ENCODE measurements around the gene MED4.

MED4 gene

GRCh38 chr13:48038761-48039160, 56.1 kb downstream of the MED4 start:
- Histone ChIP-seq H3K9ac (ENCODE audit: low read length) (peak overlapping the region; percentile 84; the same call in 1 of the 2 replicates), H3K9me3 (replicated peaks; ENCODE audit: insufficient read depth, low read length) (no peaks in the 10 kb centered on the region), H3F3A (ENCODE audit: insufficient read depth, low read length) (peaks cover 10% of the 10 kb centered on the region; the same call in 1 of the 2 replicates), H3K4me3 (ENCODE audit: low read length) (peak overlapping the region; percentile 80; the same call in 1 of the 2 replicates), H3K27ac (ENCODE audit: low read length) (peak overlapping the region; percentile 8; the same call in 1 of the 2 replicates), H3K9me2 (replicated peaks; ENCODE audit: insufficient read depth, low read length) (no peaks in the 10 kb centered on the region), H3K36me3 (replicated peaks; ENCODE audit: insufficient read depth, low read length) (no peaks in the 10 kb centered on the region), H3K4me2 (ENCODE audit: low read depth, low read length) (peak overlapping the region; percentile 66), H2AFZ (ENCODE audit: low read length) (no peak overlapping the region), H3K79me2 (ENCODE audit: low read length) (peaks cover 10% of the 10 kb centered on the region; the same call in 1 of the 2 replicates), H3K4me1 (ENCODE audit: low read length) (no peaks in the 10 kb centered on the region), H3K27me3 (replicated peaks; ENCODE audit: insufficient read depth, low read length) (no peaks in the 10 kb centered on the region), H4K20me1 (ENCODE audit: insufficient read depth, low read length) (no peaks in the 10 kb centered on the region)
- TF ChIP-seq EZH2phosphoT487 (IDR thresholded peaks at IDR 0.05; ENCODE audit: low read length) (no peak), EZH2 (optimal IDR thresholded peaks at IDR 0.05; ENCODE audit: low read depth, low read length) (no peak), CTCF (IDR thresholded peaks at IDR 0.05; ENCODE audit: low read length) (no peak)
- DNase-seq, result no peak

DNA sequence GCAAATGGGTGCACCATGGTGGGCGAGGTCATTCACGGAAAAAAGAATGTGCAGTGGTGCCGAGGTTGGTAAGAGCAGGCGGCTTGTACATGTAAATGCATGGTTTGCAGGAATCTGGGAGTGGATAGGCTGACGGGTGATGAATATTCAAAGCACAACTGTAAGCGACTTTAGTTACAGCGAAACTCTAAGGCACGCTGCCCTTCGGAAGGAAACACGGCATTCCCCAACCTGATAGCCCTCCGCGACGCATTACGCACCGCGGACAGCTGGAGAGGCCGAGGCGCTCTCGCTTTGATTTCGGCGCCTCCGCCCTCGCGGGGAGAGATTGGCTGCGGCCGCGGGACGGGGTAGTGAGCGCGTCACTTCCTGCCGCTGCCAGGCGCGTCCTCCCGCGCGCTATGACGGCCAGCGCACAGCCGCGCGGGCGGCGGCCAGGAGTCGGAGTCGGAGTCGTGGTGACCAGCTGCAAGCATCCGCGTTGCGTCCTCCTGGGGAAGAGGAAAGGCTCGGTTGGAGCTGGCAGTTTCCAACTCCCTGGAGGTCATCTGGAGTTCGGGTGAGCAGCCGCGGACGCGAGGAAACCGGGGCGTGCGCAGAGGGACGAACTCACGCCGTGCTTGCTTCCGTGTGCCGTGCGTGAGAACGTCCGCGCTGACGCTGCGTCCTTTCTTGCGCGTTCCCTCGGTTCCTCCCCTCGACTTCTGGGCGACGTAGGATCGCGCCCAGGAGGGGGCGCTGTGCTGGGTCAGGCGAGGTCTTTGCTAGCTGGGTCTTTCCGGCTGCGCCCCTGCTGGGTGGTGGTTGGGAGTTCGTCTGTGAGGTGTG, 57.3 kb downstream of the MED4 start, which contains the start of gene NUDT15:
TSS of gene NUDT15 (plus strand) at position 381 of the 828 bp plus-strand sequence. CDS start at position 402, 21 bp downstream.
- H3K36me3 ChIP-seq (replicated peaks; ENCODE audit: insufficient read depth, low read length), result no peaks in the 10 kb centered on the region
- no peaks in the 10 kb centered on the region for H3K4me1 ChIP-seq (ENCODE audit: low read length)
- H3F3A ChIP-seq (ENCODE audit: insufficient read depth, low read length), result peaks cover 10% of the 10 kb centered on the region; the same call in 1 of the 2 replicates
- TF ChIP-seq EZH2phosphoT487 (IDR thresholded peaks at IDR 0.05; ENCODE audit: low read length) (no peak), CTCF (IDR thresholded peaks at IDR 0.05; ENCODE audit: low read length) (peak; percentile 82), EZH2 (optimal IDR thresholded peaks at IDR 0.05; ENCODE audit: low read depth, low read length) (no peak)
- H3K9ac ChIP-seq (ENCODE audit: low read length), result peak within 1 kb of the TSS; percentile 84
- peak within 1 kb of the TSS; percentile 61 for H2AFZ ChIP-seq (ENCODE audit: low read length)
- peak within 1 kb of the TSS; percentile 92 for H3K27ac ChIP-seq (ENCODE audit: low read length)
- DNase-seq, result peak; percentile 91
- no peaks in the 10 kb centered on the region for H3K9me3 ChIP-seq (replicated peaks; ENCODE audit: insufficient read depth, low read length)
- peaks cover 10% of the 10 kb centered on the region; the same call in 1 of the 2 replicates for H3K79me2 ChIP-seq (ENCODE audit: low read length)
- no peaks in the 10 kb centered on the region for H3K9me2 ChIP-seq (replicated peaks; ENCODE audit: insufficient read depth, low read length)
- no peaks in the 10 kb centered on the region for H3K27me3 ChIP-seq (replicated peaks; ENCODE audit: insufficient read depth, low read length)
- H4K20me1 ChIP-seq (ENCODE audit: insufficient read depth, low read length), result no peaks in the 10 kb centered on the region
- H3K4me2 ChIP-seq (ENCODE audit: low read depth, low read length), result peak within 1 kb of the TSS; percentile 86
- H3K4me3 ChIP-seq (ENCODE audit: low read length), result peak within 1 kb of the TSS; percentile 80

GRCh38 chr13:48029859-48030258, 65.0 kb downstream of the MED4 start:
- Histone ChIP-seq H3K4me2 (ENCODE audit: low read depth, low read length) (no peak overlapping the region), H3K9me3 (replicated peaks; ENCODE audit: insufficient read depth, low read length) (no peaks in the 10 kb centered on the region), H4K20me1 (ENCODE audit: insufficient read depth, low read length) (no peaks in the 10 kb centered on the region), H3K9ac (ENCODE audit: low read length) (no peak overlapping the region), H3K4me1 (ENCODE audit: low read length) (no peaks in the 10 kb centered on the region), H3K27me3 (replicated peaks; ENCODE audit: insufficient read depth, low read length) (no peaks in the 10 kb centered on the region), H3K79me2 (ENCODE audit: low read length) (no peaks in the 10 kb centered on the region), H3K9me2 (replicated peaks; ENCODE audit: insufficient read depth, low read length) (no peaks in the 10 kb centered on the region), H3K4me3 (ENCODE audit: low read length) (no peak overlapping the region), H3F3A (ENCODE audit: insufficient read depth, low read length) (no peaks in the 10 kb centered on the region), H3K36me3 (replicated peaks; ENCODE audit: insufficient read depth, low read length) (no peaks in the 10 kb centered on the region), H3K27ac (ENCODE audit: low read length) (no peak overlapping the region), H2AFZ (ENCODE audit: low read length) (no peak overlapping the region)
- TF ChIP-seq CTCF (IDR thresholded peaks at IDR 0.05; ENCODE audit: low read length), result no peak
- no peak for TF ChIP-seq EZH2 (optimal IDR thresholded peaks at IDR 0.05; ENCODE audit: low read depth, low read length)
- TF ChIP-seq EZH2phosphoT487 (IDR thresholded peaks at IDR 0.05; ENCODE audit: low read length), result no peak
- no peak for DNase-seq

Measured in MM.1S (cell line).